HEK293T (cell line): Measurements from ENCODE around the gene COX6A1.

Source experiments
- ELF4 ChIP-seq: fragments of 450-650 bp; IDR thresholded peaks from 2 replicates; pipeline ENCODE4 v1.6.1; 2017; ENCODE audit warnings: antibody characterized with exemption
- FOXK2 ChIP-seq: fragments of 450-650 bp; IDR thresholded peaks from 2 replicates; pipeline ENCODE4 v1.6.1; 2016; ENCODE audit warnings: mild to moderate bottlenecking
- HDGF ChIP-seq: fragments of 450-650 bp; IDR thresholded peaks from 2 replicates; pipeline ENCODE4 v1.6.1; 2017; ENCODE audit warnings: antibody characterized with exemption, borderline replicate concordance
- PKNOX1 ChIP-seq: fragments of 450-650 bp; IDR thresholded peaks from 2 replicates; pipeline ENCODE4 v1.6.1; 2016

- TF ChIP-seq ELF4 (no peak), PKNOX1 (no peak), HDGF (no peak), FOXK2 (no peak)
These were observed 52.4 kb downstream of the COX6A1 start for GRCh38 chr12:120490325-120490724.
